GM18868 (cell line): ENCODE measurements around the gene SERPINA6.
"Not testable (repeated sequence)": the region's sequence is repeated elsewhere in the genome, so short reads cannot be mapped to it uniquely, and the experiment has no call there.

ENCODE experiments used
- ATAC-seq: cut with Tn5 transposase; IDR thresholded peaks from one replicate; pipeline ENCODE4 v1.9.1; 2021; ENCODE audit warnings: mild to moderate bottlenecking, moderate library complexity; ENCODE audit not compliant: unreplicated experiment

The SERPINA6 gene

GRCh38 chr14:94292872-94293577, 30.1 kb downstream of the SERPINA6 start, which contains the start of gene SERPINA10:
Gene SERPINA10 (minus strand): TSS chr14:94293268. CDS start chr14:94290593, 2,675 bp downstream.
- ATAC-seq = no peak

DNA sequence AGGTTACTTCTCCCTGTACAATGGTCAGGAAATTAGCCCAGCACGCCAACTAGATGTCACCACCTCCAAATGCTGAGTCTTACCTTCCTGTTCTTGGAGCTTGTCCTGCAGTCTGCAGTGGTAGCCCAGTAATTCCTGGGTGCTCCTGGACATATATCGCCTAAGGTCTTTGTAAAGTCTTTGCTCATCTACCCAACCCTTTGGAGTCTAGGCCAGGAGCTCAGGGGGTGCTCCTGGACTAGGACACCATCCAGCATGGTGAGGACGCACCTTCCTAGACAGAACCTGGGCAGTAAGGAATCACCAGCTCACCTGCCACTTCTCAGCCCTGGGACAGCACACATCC, 30.6 kb downstream of the SERPINA6 start:
- ATAC-seq = no peak

DNA sequence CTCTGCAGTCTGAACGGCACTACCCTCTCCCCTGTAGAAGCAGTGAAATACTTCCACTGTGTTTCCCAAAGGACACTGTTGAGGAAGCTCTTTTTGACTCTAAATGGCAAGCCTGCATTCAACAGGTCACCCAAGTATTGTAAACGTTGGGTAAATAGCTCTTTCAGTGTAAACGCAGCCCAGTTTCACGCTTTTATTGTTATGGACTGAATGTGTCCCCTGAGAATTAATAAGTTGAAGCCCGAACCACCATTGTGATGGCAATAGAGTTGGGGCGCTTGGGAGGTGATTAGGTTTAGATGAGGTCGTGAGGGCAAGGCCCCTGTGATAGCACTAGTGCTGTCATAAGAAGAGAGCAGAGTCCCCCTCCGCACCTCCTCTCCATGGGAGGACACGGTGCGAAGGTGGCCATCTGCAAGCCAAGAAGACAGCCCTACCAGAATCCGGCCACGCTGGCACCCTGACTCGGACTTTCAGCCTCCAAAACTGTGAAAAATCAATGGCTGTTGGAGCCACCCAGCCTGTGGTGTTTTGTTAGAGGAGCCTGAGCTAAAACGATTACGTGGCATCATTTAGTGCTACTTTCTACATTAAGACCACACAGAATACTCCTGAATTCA, 31.1 kb downstream of the SERPINA6 start:
- ATAC-seq = no peak

DNA sequence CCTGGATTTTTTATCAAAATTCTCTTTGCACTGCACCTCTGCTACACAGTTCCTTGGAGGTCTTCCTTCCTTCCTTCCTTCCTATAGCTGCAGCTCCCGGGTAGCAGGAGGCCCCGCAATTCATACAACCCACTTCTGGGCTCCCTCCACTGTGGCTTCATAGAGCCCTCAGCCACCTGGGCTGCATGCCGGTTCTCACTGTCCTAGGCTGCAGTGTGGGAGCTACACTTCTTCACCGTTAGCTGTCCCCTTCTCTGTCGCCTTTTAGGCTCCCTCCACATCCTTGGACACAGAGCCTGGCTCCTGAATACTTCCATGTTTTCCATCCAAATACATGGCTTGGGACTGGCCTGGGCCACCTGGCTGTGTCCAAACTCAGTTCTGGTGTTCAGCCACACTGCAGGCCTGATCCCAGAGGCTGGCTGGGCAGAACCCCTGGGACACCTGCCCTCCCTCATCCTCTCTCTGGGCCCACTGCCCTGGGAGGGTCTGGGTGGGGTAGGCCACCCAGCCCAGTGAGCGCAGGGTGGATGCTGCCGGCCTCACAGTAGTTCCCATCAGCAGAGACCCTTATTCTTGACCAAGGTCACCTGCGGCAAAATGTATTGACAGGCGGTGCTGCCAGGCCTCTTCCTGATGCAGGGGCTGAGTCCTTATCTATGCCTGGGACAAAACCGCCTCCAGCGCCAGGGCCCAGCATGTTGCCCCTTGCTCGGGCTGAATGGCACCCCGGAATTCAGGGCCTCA, 31.8 kb downstream of the SERPINA6 start:
- ATAC-seq = no peak

GRCh38 chr14:94290197-94290596, 32.9 kb downstream of the SERPINA6 start:
- ATAC-seq = no peak

GRCh38 chr14:94288610-94289465, 34.3 kb downstream of the SERPINA6 start:
- ATAC-seq = no peak

- ATAC-seq = no peak
Measured at GRCh38 chr14:94285158-94285557, 38.0 kb downstream of the SERPINA6 start.

DNA sequence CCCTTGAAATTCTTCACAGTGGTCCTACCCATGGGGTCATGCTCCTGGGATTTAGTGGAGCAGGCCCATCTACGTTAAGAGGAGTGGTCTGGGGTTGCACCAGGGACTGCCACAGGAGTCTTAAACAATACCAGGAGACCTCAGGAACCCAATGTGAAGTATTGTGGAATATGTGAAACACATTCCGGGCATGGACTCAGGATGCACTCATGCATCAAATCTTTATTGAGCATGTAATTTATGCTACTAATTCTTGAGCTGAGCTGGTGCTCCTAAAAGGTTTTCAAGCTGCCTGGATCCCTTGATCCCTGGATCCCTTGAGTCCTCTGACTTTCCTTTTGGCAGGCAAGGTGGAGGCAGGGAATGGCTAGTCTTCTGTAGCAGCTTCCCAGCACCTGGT, 38.9 kb downstream of the SERPINA6 start:
- no peak for ATAC-seq

DNA sequence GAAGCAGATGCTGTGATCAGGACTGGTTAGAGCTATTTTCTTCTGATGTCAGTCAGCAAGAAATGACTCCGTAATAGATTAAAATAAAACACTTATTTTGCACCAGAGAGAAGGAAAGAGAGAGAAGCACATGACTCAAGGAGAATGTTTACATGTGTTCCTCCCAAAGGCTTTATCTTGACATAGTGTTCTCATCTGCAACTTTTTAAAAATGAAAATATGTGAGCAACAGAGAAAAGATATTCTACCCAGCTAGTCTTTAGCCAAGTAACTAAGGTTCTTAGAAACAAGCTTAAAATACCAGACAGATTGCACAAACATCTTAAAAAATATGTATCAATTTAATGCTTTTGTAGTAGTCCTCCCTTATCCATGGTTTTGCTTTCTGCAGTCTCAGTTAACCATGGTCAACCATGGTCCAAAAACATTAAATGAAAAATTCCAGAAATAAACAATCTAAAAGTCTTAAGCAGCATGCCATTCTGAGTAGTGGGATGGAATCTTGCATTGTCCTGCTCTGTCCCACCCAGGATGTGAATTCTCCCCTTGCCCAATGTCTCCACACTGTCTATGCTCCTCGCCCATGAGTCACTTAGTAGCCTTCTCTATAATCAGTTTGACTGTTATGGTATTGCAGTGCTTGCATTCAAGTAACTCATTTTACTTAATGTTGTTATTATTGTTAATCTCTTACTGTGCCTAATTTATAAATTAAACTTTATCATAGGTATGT, 40.0 kb downstream of the SERPINA6 start:
- no peak for ATAC-seq

- no peak for ATAC-seq
Measured at GRCh38 chr14:94278731-94279130, 44.4 kb downstream of the SERPINA6 start.

GRCh38 chr14:94276898-94277561, 46.1 kb downstream of the SERPINA6 start:
- not testable (repeated sequence) for ATAC-seq

DNA sequence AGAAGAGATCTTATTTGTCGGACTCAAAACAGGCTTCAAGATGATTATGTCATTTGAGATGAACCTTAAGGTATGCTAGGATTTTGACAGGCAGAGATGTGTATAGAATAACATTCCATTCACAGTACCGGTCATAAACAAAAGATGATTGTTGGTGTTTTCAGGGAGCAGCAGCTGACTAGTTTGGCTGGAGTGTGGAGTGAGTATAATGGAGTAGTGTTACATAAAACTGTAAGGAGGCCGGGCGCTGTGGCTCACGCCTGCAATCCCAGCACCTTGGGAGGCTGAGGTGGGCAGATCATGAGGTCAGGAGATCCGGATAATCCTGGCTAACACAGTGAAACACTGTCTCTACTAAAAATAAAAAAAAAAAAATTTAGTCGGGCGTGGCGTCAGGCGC, 54.0 kb downstream of the SERPINA6 start:
- ATAC-seq = no peak

DNA sequence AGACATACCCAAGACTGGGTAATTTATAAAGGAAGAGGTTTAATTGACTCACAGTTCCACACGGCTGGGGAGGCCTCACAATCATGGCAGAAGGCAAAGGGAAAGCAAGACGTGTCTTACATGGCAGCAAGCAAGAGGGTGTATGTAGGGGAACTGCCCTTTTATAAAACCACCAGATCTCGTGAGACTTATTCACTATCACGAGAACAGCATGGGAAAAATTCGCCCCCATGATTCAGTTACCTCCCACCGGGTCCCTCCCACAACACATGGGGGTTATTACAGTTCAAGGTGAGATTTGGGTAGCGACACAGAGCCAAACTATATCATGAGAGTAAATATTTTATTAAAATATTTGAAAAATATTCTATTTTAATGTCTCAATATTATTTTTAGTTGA, 54.6 kb downstream of the SERPINA6 start:
- ATAC-seq = not testable (repeated sequence)

GRCh38 chr14:94267352-94267751, 55.8 kb downstream of the SERPINA6 start:
- ATAC-seq = no peak

GRCh38 chr14:94264195-94264594, 58.9 kb downstream of the SERPINA6 start:
- ATAC-seq = not testable (repeated sequence)
